PC-9 (cell line): ENCODE measurements around the gene SV2C. TPM values are rescaled to one million over a fixed set of nuclear protein-coding genes. Genes with fewer than 3 reads are reported as not detected.

Experiments used
- BruUV-seq: library from RNA; stranded (reverse); fragments of 400-500 nt; replicated peaks from 2 replicates; lab custom pipeline; 2021; lab: Mats Ljungman, UMichigan
- CTCF ChIA-PET: fragments of 300-600 bp; sonication (Branson Sonifier 250); formaldehyde crosslinking; loops from one replicate; lab custom pipeline; 2022; ENCODE audit warnings: antibody characterized with exemption; lab: Charles Lee
- POLR2A ChIA-PET: fragments of 300-600 bp; sonication (Branson Sonifier 250); formaldehyde crosslinking; loops from one replicate; lab custom pipeline; 2022; ENCODE audit warnings: antibody characterized with exemption; ENCODE audit not compliant: unreplicated experiment; lab: Charles Lee
- DNase-seq, 2 experiments: peaks; one replicate each; pipeline versions ENCODE4 v3.0.0 to v3.0.0-alpha.2; 2015 to 2022; ENCODE audit warnings: mixed read lengths in 1 of 2
- H2AFZ ChIP-seq: fragments of 200-600 bp; sonication (generic); 2 replicates; pipeline ENCODE4 v1.8.1; 2017; ENCODE audit warnings: antibody characterized with exemption
- H3F3A ChIP-seq: fragments of 200-600 bp; sonication (generic); 2 replicates; pipeline ENCODE4 v1.8.1; 2017; ENCODE audit warnings: antibody characterized with exemption, mild to moderate bottlenecking, low read depth; ENCODE audit not compliant: insufficient read depth
- H3K27ac ChIP-seq: fragments of 200-600 bp; sonication (generic); 2 replicates; pipeline ENCODE4 v1.6.1; 2016; ENCODE audit warnings: mixed run types
- H3K27me3 ChIP-seq: fragments of 200-600 bp; sonication (generic); 2 replicates; pipeline ENCODE4 v1.6.1; 2016; ENCODE audit warnings: low read depth, mixed run types; ENCODE audit not compliant: insufficient read depth
- H3K36me3 ChIP-seq: fragments of 200-600 bp; sonication (generic); 2 replicates; pipeline ENCODE4 v1.6.1; 2016; ENCODE audit warnings: low read depth, mixed run types
- H3K4me1 ChIP-seq: fragments of 200-600 bp; sonication (generic); replicated peaks from 2 replicates; pipeline ENCODE4 v1.6.1; 2016; ENCODE audit warnings: mixed run types; ENCODE audit not compliant: insufficient read depth
- H3K4me2 ChIP-seq: fragments of 200-600 bp; sonication (generic); 2 replicates; pipeline ENCODE4 v1.6.1; 2017; ENCODE audit warnings: mixed run types
- H3K4me3 ChIP-seq: fragments of 200-600 bp; sonication (generic); 2 replicates; pipeline ENCODE4 v1.6.1; 2016; ENCODE audit warnings: mixed run types
- H3K79me2 ChIP-seq: fragments of 200-600 bp; sonication (generic); 2 replicates; pipeline ENCODE4 v1.6.1; 2017; ENCODE audit warnings: low read depth, mixed run types
- H3K9me2 ChIP-seq: fragments of 200-600 bp; sonication (generic); 2 replicates; pipeline ENCODE4 v1.8.1; 2017; ENCODE audit warnings: mild to moderate bottlenecking; ENCODE audit not compliant: insufficient read depth
- H3K9me3 ChIP-seq: fragments of 200-600 bp; sonication (generic); 2 replicates; pipeline ENCODE4 v1.8.1; 2016; ENCODE audit warnings: low read depth; ENCODE audit not compliant: insufficient read depth
- H4K20me1 ChIP-seq: fragments of 200-600 bp; sonication (generic); 2 replicates; pipeline ENCODE4 v1.8.1; 2017; ENCODE audit not compliant: insufficient read depth
- CTCF ChIP-seq: fragments of 200-600 bp; sonication (generic); conservative IDR thresholded peaks from 2 replicates; pipeline ENCODE4 v1.6.1; 2017; ENCODE audit warnings: mixed run types, antibody characterized with exemption, mild to moderate bottlenecking, moderate library complexity
- EZH2 ChIP-seq: fragments of 200-600 bp; sonication (generic); IDR thresholded peaks from 2 replicates; pipeline ENCODE4 v1.8.0; 2017; ENCODE audit warnings: antibody characterized with exemption, low read depth
- intact Hi-C: fragments of 100-400 bp; cut with micrococcal nuclease; formaldehyde crosslinking; loops from one replicate; pipeline ENCODE4 v1.10.0; 2022; ENCODE audit not compliant: unreplicated experiment
- total RNA-seq: library from RNA; stranded (reverse); gene quantifications from 2 replicates; pipeline ENCODE4 v1.2.3, GENCODE V29; 2021

The SV2C gene
- total RNA-seq, 1 experiment from 2014 or later = not detected

GRCh38 chr5:76050134-76050533 lies 33.0 kb upstream of the SV2C start:
- no peaks in the 10 kb centered on the region for H3K9me3 ChIP-seq
- H3K4me2 ChIP-seq = no peak overlapping the region
- H3K79me2 ChIP-seq = no peaks in the 10 kb centered on the region
- POLR2A ChIA-PET = no interaction called here
- H3K27ac ChIP-seq = no peak overlapping the region
- no peak overlapping the region for H3K4me3 ChIP-seq
- no peaks in the 10 kb centered on the region for H3K4me1 ChIP-seq
- no TSS peak for BruUV-seq
- H3K9me2 ChIP-seq = no peaks in the 10 kb centered on the region
- TF ChIP-seq CTCF = no peak
- no peak for TF ChIP-seq EZH2
- H3K27me3 ChIP-seq = peaks cover 13% of the 10 kb centered on the region; the same call in 1 of the 2 replicates
- no peak overlapping the region for H2AFZ ChIP-seq
- DNase-seq = no peak
- CTCF ChIA-PET = no interaction called here
- no peaks in the 10 kb centered on the region for H4K20me1 ChIP-seq
- no peaks in the 10 kb centered on the region for H3K36me3 ChIP-seq
- no peaks in the 10 kb centered on the region for H3F3A ChIP-seq
- intact Hi-C loops = no loop called here

- H3K4me1 ChIP-seq = no peaks in the 10 kb centered on the region
- no peak overlapping the region for H3K27ac ChIP-seq
- H3F3A ChIP-seq = no peaks in the 10 kb centered on the region
- ChIA-PET CTCF (no interaction called here), POLR2A (no interaction called here)
- H3K9me3 ChIP-seq = no peaks in the 10 kb centered on the region
- no peaks in the 10 kb centered on the region for H3K9me2 ChIP-seq
- no peak for DNase-seq
- no peaks in the 10 kb centered on the region for H3K27me3 ChIP-seq
- intact Hi-C loops = no loop called here
- H4K20me1 ChIP-seq = no peaks in the 10 kb centered on the region
- no peaks in the 10 kb centered on the region for H3K79me2 ChIP-seq
- H3K4me3 ChIP-seq = no peak overlapping the region
- no peaks in the 10 kb centered on the region for H3K36me3 ChIP-seq
- TF ChIP-seq CTCF (no peak), EZH2 (no peak)
- no TSS peak for BruUV-seq
- no peak overlapping the region for H2AFZ ChIP-seq
- no peak overlapping the region for H3K4me2 ChIP-seq
Measured at GRCh38 chr5:76062502-76063041, 20.6 kb upstream of the SV2C start.

GRCh38 chr5:76065258-76065657 lies 17.9 kb upstream of the SV2C start:
- POLR2A ChIA-PET = no interaction called here
- H3K36me3 ChIP-seq = no peaks in the 10 kb centered on the region
- intact Hi-C loops = no loop called here
- no peak overlapping the region for H3K4me3 ChIP-seq
- no peak overlapping the region for H2AFZ ChIP-seq
- H3K79me2 ChIP-seq = no peaks in the 10 kb centered on the region
- H3K4me2 ChIP-seq = no peak overlapping the region
- no peaks in the 10 kb centered on the region for H3K4me1 ChIP-seq
- CTCF ChIA-PET = no interaction called here
- no peaks in the 10 kb centered on the region for H3K9me3 ChIP-seq
- H3K9me2 ChIP-seq = no peaks in the 10 kb centered on the region
- 0 out of 2 replicates have a peak, but pooled peaks cover 2% of the 10 kb centered on the region for H3K27me3 ChIP-seq
- no peak overlapping the region for H3K27ac ChIP-seq
- BruUV-seq = no TSS peak
- H3F3A ChIP-seq = no peaks in the 10 kb centered on the region
- TF ChIP-seq CTCF (no peak), EZH2 (no peak)
- no peaks in the 10 kb centered on the region for H4K20me1 ChIP-seq
- DNase-seq = no peak
